GM12878 (cell line): ENCODE results near the gene RYR2. TPM values are rescaled to one million over a fixed set of nuclear protein-coding genes. Genes with fewer than 3 reads are reported as not detected.

Experiments
- ATAC-seq: fragments of 200-7000 bp; cut with Tn5 transposase; 3 replicates; pipeline ENCODE4 v1.9.1; 2020; ENCODE audit warnings: mild to moderate bottlenecking, moderate library complexity
- BruUV-seq: library from RNA; stranded (reverse); fragments of 400-500 nt; replicated peaks from 2 replicates; lab custom pipeline; 2021; lab: Mats Ljungman, UMichigan
- CTCF ChIA-PET: fragments of 300-600 bp; sonication (Branson Sonifier 250); formaldehyde crosslinking; extraction: SDS; loops from one replicate; lab custom pipeline; 2021; ENCODE audit warnings: inconsistent platforms; lab: Yijun Ruan, JAX
- POLR2A ChIA-PET: fragments of 350-600 bp; formaldehyde crosslinking; extraction: SDS; loops from one replicate; lab custom pipeline; 2021; ENCODE audit warnings: inconsistent platforms; lab: Charles Lee
- RAD21 ChIA-PET: fragments of 300-600 bp; sonication (Branson Sonifier 250); formaldehyde crosslinking; loops from one replicate; lab custom pipeline; 2023; ENCODE audit warnings: antibody characterized with exemption; ENCODE audit not compliant: unreplicated experiment; lab: Charles Lee
- SMC1A ChIA-PET: fragments of 300-600 bp; sonication (Branson Sonifier 250); formaldehyde crosslinking; loops from one replicate; lab custom pipeline; 2023; ENCODE audit not compliant: unreplicated experiment, uncharacterized antibody; lab: Charles Lee
- DNase-seq: peaks from one replicate; pipeline ENCODE4 v3.0.0-alpha.2; 2011; ENCODE audit warnings: low read depth, low spot score
- FAIRE-seq: peaks from 3 replicates; lab custom pipeline; 2011; peaks lifted over from hg19 to GRCh38; lab: Jason Lieb, UNC
- H2AFZ ChIP-seq: 2 replicates; pipeline ENCODE4 v1.6.0; 2011; ENCODE audit warnings: low read depth, low read length, control low read depth; ENCODE audit not compliant: control insufficient read depth
- H3K27ac ChIP-seq: 2 replicates; pipeline ENCODE4 v1.5.1; 2011; ENCODE audit warnings: control low read depth; ENCODE audit not compliant: control insufficient read depth, insufficient read depth
- H3K27me3 ChIP-seq, 2 experiments: replicated peaks in 1 of 2; 2 replicates each; pipeline versions ENCODE4 v1.6.0 to v1.6.1; 2011; ENCODE audit warnings: low read length in 1 of 2; ENCODE audit not compliant: control insufficient read depth in 2 of 2, insufficient read depth in 2 of 2
- H3K36me3 ChIP-seq, 2 experiments: 2 replicates each; pipeline ENCODE4 v1.5.1; 2011; ENCODE audit warnings: low read length in 1 of 2; ENCODE audit not compliant: control insufficient read depth in 2 of 2, insufficient read depth in 2 of 2
- H3K4me1 ChIP-seq: 2 replicates; pipeline ENCODE4 v1.6.1; 2011; ENCODE audit warnings: mild to moderate bottlenecking, low read length, moderate library complexity, mixed read lengths; ENCODE audit not compliant: control insufficient read depth, insufficient read depth
- H3K4me2 ChIP-seq: 2 replicates; pipeline ENCODE4 v1.6.0; 2011; ENCODE audit warnings: control low read depth; ENCODE audit not compliant: control insufficient read depth, insufficient read depth
- H3K4me3 ChIP-seq: fragments of 200-600 bp; sonication (generic); 2 replicates; pipeline ENCODE4 v1.5.1; 2016
- H3K79me2 ChIP-seq: 2 replicates; pipeline ENCODE4 v1.6.0; 2011; ENCODE audit warnings: low read length; ENCODE audit not compliant: control insufficient read depth, insufficient read depth
- H3K9ac ChIP-seq: 2 replicates; pipeline ENCODE4 v1.8.0; 2011; ENCODE audit warnings: low read length, control low read depth, mixed read lengths; ENCODE audit not compliant: control insufficient read depth, insufficient read depth
- H3K9me3 ChIP-seq: replicated peaks from 3 replicates; pipeline ENCODE4 v1.5.1; 2011; ENCODE audit warnings: mild to moderate bottlenecking, low read length; ENCODE audit not compliant: control insufficient read depth, insufficient read depth
- H4K20me1 ChIP-seq: 2 replicates; pipeline ENCODE4 v1.6.0; 2011; ENCODE audit not compliant: control insufficient read depth, insufficient read depth
- CBFB ChIP-seq: IDR thresholded peaks from 2 replicates; pipeline ENCODE4 v1.6.1; 2016; ENCODE audit warnings: antibody characterized with exemption, low read depth
- CHD4 ChIP-seq: fragments of 200-600 bp; sonication (generic); IDR thresholded peaks from 2 replicates; pipeline ENCODE4 v1.6.1; 2016; ENCODE audit warnings: mild to moderate bottlenecking
- CUX1 ChIP-seq: IDR thresholded peaks from 2 replicates; pipeline ENCODE4 v1.6.1; 2012; ENCODE audit warnings: improper control_type of control experiment, low read depth, low read length; ENCODE audit not compliant: insufficient replicate concordance
- NR2F1 ChIP-seq: fragments of 450-650 bp; conservative IDR thresholded peaks from 2 replicates; pipeline ENCODE4 v1.6.1; 2017; ENCODE audit warnings: mild to moderate bottlenecking
- TCF3 ChIP-seq: IDR thresholded peaks from 2 replicates; pipeline ENCODE4 v1.6.1; 2012; ENCODE audit warnings: low read depth, mild to moderate bottlenecking, low read length, borderline replicate concordance; ENCODE audit not compliant: insufficient read depth
- WGBS: methylation state at CpG from one replicate; pipeline ENCODE4 v1.1.6; 2016; ENCODE audit warnings: low lambda C conversion rate; ENCODE audit not compliant: insufficient replicate concordance, insufficient coverage; ENCODE audit errors: missing lambda C conversion rate; 5-methylcytosine and 5-hydroxymethylcytosine counted together
- in situ Hi-C: fragments of 300-500 bp; cut with MboI; formaldehyde crosslinking; loops from 9 replicates; pipeline ENCODE4 v1.14.3; 2018; ENCODE audit warnings: mixed read lengths
- intact Hi-C: fragments of 100-400 bp; cut with micrococcal nuclease; formaldehyde crosslinking; loops from one replicate; pipeline ENCODE4 v1.14.2; 2022; ENCODE audit not compliant: unreplicated experiment
- polyA plus RNA-seq, 11 experiments: library from polyadenylated mRNA; depleted of rRNA in 4 of 11; unstranded in 6 of 11; stranded (reverse) in 5 of 11; fragments of >200 nt; fragmentation: Nextera tagmentation in 4 of 11; fragmentation: Illumina TruSeq in 1 of 11; extraction: Ambion mirVana in 4 of 11; extraction: Trizol in 1 of 11; gene quantifications; 1 replicate in 1 of 11; 2 replicates in 10 of 11; pipeline versions ENCODE4 v1.2.1 to v1.2.3, GENCODE V29; 2011 to 2016; ENCODE audit warnings: inconsistent platforms in 2 of 11, missing spikeins in 2 of 11, low read depth in 1 of 11
- total RNA-seq, 4 experiments: library from RNA; depleted of rRNA in 3 of 4; stranded (reverse); fragments of >200 nt in 3 of 4; fragmentation: Illumina TruSeq in 1 of 4; extraction: Trizol in 1 of 4; gene quantifications; 2 replicates each; pipeline versions ENCODE4 v1.2.1 to v1.2.3, GENCODE V29; 2013 to 2021

RYR2 gene
- total and polyA plus RNA-seq, 10 of the 15 experiments (the other 5 are each of a cell fraction or from before 2014, with no cell fraction given): 0.01 to 0.04 TPM; not detected in 8

GRCh38 chr1:237352747-237353146 lies 310.8 kb downstream of the RYR2 start:
- Histone ChIP-seq H3K36me3 (no peaks in the 10 kb centered on the region), H3K4me2 (no peak overlapping the region), H2AFZ (no peak overlapping the region), H3K9ac (no peak overlapping the region), H3K27me3 (no peaks in the 10 kb centered on the region), H3K9me3 (no peaks in the 10 kb centered on the region), H3K27ac (no peak overlapping the region), H3K79me2 (no peaks in the 10 kb centered on the region), H3K4me1 (no peaks in the 10 kb centered on the region), H3K4me3 (no peak overlapping the region), H4K20me1 (no peaks in the 10 kb centered on the region)
- intact Hi-C loops: no loop called here
- WGBS: 26% methylated on average over 3 of the region's 3 CpGs
- SMC1A ChIA-PET: interaction anchor here (0.6 kb wide), 1 partner anchor 9 kb away, joined by 3 read pairs; no protein-coding TSS in a partner anchor
- no TSS peak for BruUV-seq
- RAD21 ChIA-PET: no interaction called here
- POLR2A ChIA-PET: no interaction called here
- no peak for FAIRE-seq
- no peak for ATAC-seq
- CTCF ChIA-PET: no interaction called here
- no peak for TF ChIP-seq NR2F1
- TF ChIP-seq CBFB: no peak
- no peak for TF ChIP-seq TCF3
- no peak for TF ChIP-seq CHD4
- no peak for TF ChIP-seq CUX1
- in situ Hi-C loops: no loop called here
- DNase-seq: no peak
